ENCODE data around the gene ZNF385B.

DNA sequence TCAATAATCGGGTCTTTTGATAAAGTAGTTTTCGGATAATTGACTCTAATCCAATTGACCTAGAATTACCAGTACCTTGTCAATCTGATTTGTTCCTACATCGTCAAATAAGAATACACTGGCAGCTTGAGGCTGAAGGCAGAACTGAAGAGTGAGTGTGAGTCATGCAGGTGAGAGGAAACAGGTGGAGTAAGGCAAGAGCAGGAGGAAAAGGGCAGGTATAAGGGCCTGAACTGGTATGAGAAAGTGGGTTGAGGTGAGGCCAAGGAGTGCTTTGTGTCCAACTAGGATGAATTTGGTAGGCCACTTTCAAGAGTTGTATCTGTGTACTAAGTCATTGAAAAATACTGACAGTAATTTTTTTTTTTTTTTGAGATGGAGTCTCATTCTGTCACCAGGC is 186.0 kb downstream of the ZNF385B start:
- TF ChIP-seq, protein P1, sequence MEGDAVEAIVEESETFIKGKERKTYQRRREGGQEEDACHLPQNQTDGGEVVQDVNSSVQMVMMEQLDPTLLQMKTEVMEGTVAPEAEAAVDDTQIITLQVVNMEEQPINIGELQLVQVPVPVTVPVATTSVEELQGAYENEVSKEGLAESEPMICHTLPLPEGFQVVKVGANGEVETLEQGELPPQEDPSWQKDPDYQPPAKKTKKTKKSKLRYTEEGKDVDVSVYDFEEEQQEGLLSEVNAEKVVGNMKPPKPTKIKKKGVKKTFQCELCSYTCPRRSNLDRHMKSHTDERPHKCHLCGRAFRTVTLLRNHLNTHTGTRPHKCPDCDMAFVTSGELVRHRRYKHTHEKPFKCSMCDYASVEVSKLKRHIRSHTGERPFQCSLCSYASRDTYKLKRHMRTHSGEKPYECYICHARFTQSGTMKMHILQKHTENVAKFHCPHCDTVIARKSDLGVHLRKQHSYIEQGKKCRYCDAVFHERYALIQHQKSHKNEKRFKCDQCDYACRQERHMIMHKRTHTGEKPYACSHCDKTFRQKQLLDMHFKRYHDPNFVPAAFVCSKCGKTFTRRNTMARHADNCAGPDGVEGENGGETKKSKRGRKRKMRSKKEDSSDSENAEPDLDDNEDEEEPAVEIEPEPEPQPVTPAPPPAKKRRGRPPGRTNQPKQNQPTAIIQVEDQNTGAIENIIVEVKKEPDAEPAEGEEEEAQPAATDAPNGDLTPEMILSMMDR (IDR thresholded peaks at IDR 0.05; ENCODE audit: insufficient read depth, low read length, poor library complexity, severe bottlenecking) = no peak
- no peak for TF ChIP-seq EZH2phosphoT487 (conservative IDR thresholded peaks at IDR 0.05; ENCODE audit: low read length)
